Testis (tissue), 3 donors: ENCODE results near the gene UBE2L3. TPM values are rescaled to one million over a fixed set of nuclear protein-coding genes. Genes with fewer than 3 reads are reported as not detected.
"Not testable (repeated sequence)": the region's sequence is repeated elsewhere in the genome, so short reads cannot be mapped to it uniquely, and the experiment has no call there.

Experiments used
- DNase-seq: peaks from one replicate; pipeline ENCODE4 v3.0.0-alpha.2; 2019
- H3K27ac ChIP-seq, 2 donors: fragments of 200-600 bp; sonication (generic); one replicate each; pipeline ENCODE4 v1.5.1; 2019
- H3K27me3 ChIP-seq: fragments of 200-600 bp; sonication (generic); one replicate; pipeline ENCODE4 v1.5.1; 2019
- H3K36me3 ChIP-seq: fragments of 200-600 bp; sonication (generic); one replicate; pipeline ENCODE4 v1.5.1; 2017; ENCODE audit warnings: low read depth; ENCODE audit errors: missing control alignments
- H3K4me1 ChIP-seq: fragments of 200-600 bp; sonication (generic); one replicate; pipeline ENCODE4 v1.5.1; 2019
- H3K4me3 ChIP-seq, 2 donors: fragments of 200-600 bp; sonication (generic); one replicate each; pipeline ENCODE4 v1.5.1; 2017 to 2019
- H3K9me3 ChIP-seq: fragments of 200-600 bp; sonication (generic); one replicate; pipeline ENCODE4 v1.5.1; 2017
- CTCF ChIP-seq, 3 experiments: fragments of 450-650 bp in 2 of 3; fragments of 200-600 bp in 1 of 3; sonication (generic) in 1 of 3; IDR thresholded peaks; one replicate each; pipeline ENCODE4 v1.5.1; 2016 to 2019; ENCODE audit warnings: antibody characterized with exemption in 3 of 3, mild to moderate bottlenecking in 2 of 3, moderate library complexity in 1 of 3
- POLR2A ChIP-seq: fragments of 450-650 bp; IDR thresholded peaks from one replicate; pipeline ENCODE4 v1.6.1; 2017; ENCODE audit warnings: antibody characterized with exemption, mild to moderate bottlenecking, moderate library complexity
- WGBS, 2 donors: methylation state at CpG; one replicate each; pipeline ENCODE4 v1.1.5; 2018; 5-methylcytosine and 5-hydroxymethylcytosine counted together
- intact Hi-C: fragments of 100-400 bp; cut with DNase I; formaldehyde crosslinking; loops from one replicate; pipeline ENCODE4 v1.15.1; 2023; ENCODE audit warnings: low total_unique reads
- polyA plus RNA-seq: library from polyadenylated mRNA; stranded (reverse); fragments of 350-450 nt; fragmentation: Illumina TruSeq; extraction: RNeasy Lipid Tissue Mini Kit (QIAGEN cat#74804); gene quantifications from one replicate; pipeline ENCODE4 v1.2.3, GENCODE V29; 2014; ENCODE audit warnings: low read depth, low replicate concordance; ENCODE audit not compliant: insufficient read depth
- total RNA-seq, 2 donors: library from RNA; depleted of rRNA; stranded (reverse); fragments of >200 nt; gene quantifications; one replicate each; pipeline ENCODE4 v1.2.3, GENCODE V29; 2016

Gene UBE2L3
- total and polyA plus RNA-seq, 3 donors from 2014 or later, result 61.4 to 66.8 (median 63.3) TPM

DNA sequence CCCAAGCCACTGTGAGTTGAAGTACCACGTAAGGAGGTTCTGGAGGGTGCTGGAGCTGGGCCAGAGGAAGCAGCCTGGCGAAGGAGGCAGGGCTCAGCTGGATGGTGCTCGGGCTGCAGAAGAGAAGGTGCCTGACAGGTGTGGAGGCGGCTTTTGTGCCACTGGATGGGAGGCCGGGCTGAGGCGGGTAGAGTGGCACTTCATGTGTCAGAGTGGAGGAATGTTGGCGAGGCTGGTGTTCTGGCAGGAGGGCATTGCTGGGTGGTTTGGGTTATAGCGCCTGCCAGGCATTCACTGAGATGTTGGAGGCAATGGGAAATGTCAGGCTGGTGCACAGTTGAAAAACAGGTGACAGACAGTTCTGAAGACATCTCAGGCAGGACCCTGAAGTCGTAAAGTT is 24.2 kb downstream of the UBE2L3 start:
- no peak for DNase-seq
- no peak for TF ChIP-seq CTCF (IDR thresholded peaks at IDR 0.05)
- no peak for TF ChIP-seq POLR2A
- 77 to 85% methylated on average over 9 of the region's 9 CpGs for WGBS, 2 donors
- intact Hi-C loops, result no loop called here
- Histone ChIP-seq H3K27me3 (no peaks in the 10 kb centered on the region), H3K36me3 (no peaks in the 10 kb centered on the region), H3K4me3 (no peak overlapping the region), H3K27ac (no peak overlapping the region), H3K9me3 (no peaks in the 10 kb centered on the region), H3K4me1 (peaks cover 26% of the 10 kb centered on the region)

- TF ChIP-seq CTCF (IDR thresholded peaks at IDR 0.05) (no peak), POLR2A (no peak)
- Histone ChIP-seq H3K4me1 (peaks cover 25% of the 10 kb centered on the region), H3K4me3 (no peak overlapping the region), H3K36me3 (no peaks in the 10 kb centered on the region), H3K9me3 (no peaks in the 10 kb centered on the region), H3K27ac (no peak overlapping the region), H3K27me3 (no peaks in the 10 kb centered on the region)
- DNase-seq, result no peak
- intact Hi-C loops, result no loop called here
- WGBS, 2 donors, result 91 to 97% methylated on average over 3 of the region's 3 CpGs
Observed at GRCh38 chr22:21592422-21592821, 24.9 kb downstream of the UBE2L3 start.

- H3K4me1 ChIP-seq, result peaks cover 16% of the 10 kb centered on the region
- H3K4me3 ChIP-seq, result no peak overlapping the region
- no peak overlapping the region for H3K27ac ChIP-seq
- no peaks in the 10 kb centered on the region for H3K27me3 ChIP-seq
- H3K9me3 ChIP-seq, result no peaks in the 10 kb centered on the region
- H3K36me3 ChIP-seq, result no peaks in the 10 kb centered on the region
- DNase-seq, result no peak
- 84 to 87% methylated on average over 11 of the region's 11 CpGs for WGBS, 2 donors
- intact Hi-C loops, result no loop called here
- TF ChIP-seq CTCF (IDR thresholded peaks at IDR 0.05) (no peak), POLR2A (no peak)
Observed at GRCh38 chr22:21593406-21594232, 26.1 kb downstream of the UBE2L3 start.

DNA sequence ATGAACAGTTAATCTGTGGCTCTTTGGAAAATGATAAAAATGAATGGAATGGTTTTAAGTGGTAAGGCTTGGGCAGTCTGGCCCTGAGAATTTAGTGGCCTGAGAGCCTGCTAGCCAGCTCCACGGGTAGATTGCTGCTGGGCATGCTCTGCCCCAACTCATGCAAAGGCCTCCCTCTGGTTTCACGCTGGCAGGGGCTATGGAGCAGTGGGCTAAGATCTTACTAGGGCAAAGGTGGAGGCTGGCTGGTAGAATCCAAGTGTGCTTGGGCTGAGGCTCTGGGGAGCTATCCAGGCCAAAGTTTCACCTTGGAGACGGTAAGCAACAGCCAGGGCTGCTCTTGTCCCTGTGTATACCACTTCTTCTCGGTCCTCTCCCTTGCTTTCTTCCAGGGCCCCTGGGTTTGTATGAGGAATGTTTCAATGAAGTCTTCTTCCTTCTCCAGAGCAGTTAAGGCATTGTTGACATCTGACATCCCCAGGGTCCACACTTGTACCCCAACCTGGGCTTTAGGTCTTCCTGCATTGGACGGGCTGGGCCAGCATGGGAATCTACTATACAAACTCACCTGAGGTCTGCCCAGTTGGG is 27.4 kb downstream of the UBE2L3 start:
- H3K27me3 ChIP-seq, result no peaks in the 10 kb centered on the region
- no peaks in the 10 kb centered on the region for H3K9me3 ChIP-seq
- no peak overlapping the region for H3K27ac ChIP-seq
- DNase-seq, result no peak
- TF ChIP-seq POLR2A, result no peak
- TF ChIP-seq CTCF (IDR thresholded peaks at IDR 0.05), result no peak
- intact Hi-C loops, result no loop called here
- H3K36me3 ChIP-seq, result no peaks in the 10 kb centered on the region
- H3K4me3 ChIP-seq, result no peak overlapping the region
- peaks cover 16% of the 10 kb centered on the region for H3K4me1 ChIP-seq
- WGBS, 2 donors, result 69 to 76% methylated on average over 5 of the region's 5 CpGs

GRCh38 chr22:21596356-21597135 is 29.0 kb downstream of the UBE2L3 start:
- intact Hi-C loops, DNase-seq, H3K27ac ChIP-seq, H3K4me1 ChIP-seq, H3K27me3 ChIP-seq, H3K9me3 ChIP-seq, H3K4me3 ChIP-seq, H3K36me3 ChIP-seq: not testable (repeated sequence)
- 93 to 94% methylated on average over 13 of the region's 13 CpGs for WGBS, 2 donors
